Measurements from ENCODE around the gene IGSF22. TPM values are rescaled to one million over a fixed set of nuclear protein-coding genes. Genes with fewer than 3 reads are reported as not detected.

Gene IGSF22
- total and polyA plus RNA-seq, 2 of the 13 experiments (the other 11 are each of a cell fraction or from before 2014, with no cell fraction given) = not detected

GRCh38 chr11:18699269-18699596, 26.8 kb downstream of the IGSF22 start:
- Histone ChIP-seq H3K79me2 (ENCODE audit: insufficient read depth, low read length) (no peaks in the 10 kb centered on the region), H3K4me1 (ENCODE audit: insufficient read depth, low read length) (peaks cover 16% of the 10 kb centered on the region), H3K4me2 (ENCODE audit: low read depth, low read length) (peak overlapping the region; percentile 76), H3K27me3 (ENCODE audit: control insufficient read depth in 1 of 2, insufficient read depth in 2 of 2, low read length in 2 of 2) (peaks cover 2 to 40% of the 10 kb centered on the region in 2 experiments; a peak in 2 of 5 replicates), H3K9me3 (ENCODE audit: low read length) (no peaks in the 10 kb centered on the region), H3K36me3 (replicated peaks in 1 of 2; ENCODE audit: control insufficient read depth in 1 of 2, insufficient read depth in 2 of 2, low read length in 2 of 2) (no peaks in the 10 kb centered on the region), H4K20me1 (ENCODE audit: insufficient read depth, low read length) (no peaks in the 10 kb centered on the region), H3K27ac (ENCODE audit: extremely low read length, insufficient read depth, low read length) (no peak overlapping the region), H3K9ac (ENCODE audit: insufficient read depth, low read depth, low read length) (0 out of 2 replicates have a peak overlapping the region, but pooled peaks have one; percentile 8), H2AFZ (ENCODE audit: low read length) (no peak overlapping the region), H3K4me3 (replicated peaks in 1 of 3; ENCODE audit: insufficient read depth in 1 of 3, low read depth in 2 of 3, low read length in 3 of 3) (peak overlapping the region; percentile 50 to 72 (median 65); a peak in 4 of 6 replicates)
- no TSS peak for BruUV-seq (replicated peaks)
- no peak for FAIRE-seq
- intact Hi-C loops (cut with micrococcal nuclease; ENCODE audit: unreplicated experiment) (no loop called here), in situ Hi-C loops (cut with HindIII; ENCODE audit: extremely low pct_ligation_motif_present, low pct_unique_long_range_greater_than_20kb) (no loop called here)
- WGBS (ENCODE audit: low lambda C conversion rate) = 14% methylated on average over 7 of the region's 9 CpGs
- ATAC-seq = no peak
- TF ChIP-seq MAX (IDR thresholded peaks at IDR 0.05) = 0 out of 2 replicates have a peak, but pooled peaks have one; percentile 4
- TF ChIP-seq ZFP62 (CRISPR knock-in tag; IDR thresholded peaks at IDR 0.05) = no peak
- POLR2A ChIA-PET = no interaction called here
- DNase-seq (ENCODE audit: low spot score) = no peak
- CTCF ChIA-PET (ENCODE audit: low intra/inter-chr PET ratio, low total read pairs) = no interaction called here

GRCh38 chr11:18698341-18699268, 27.4 kb downstream of the IGSF22 start, which contains the start of gene TMEM86A:
Gene TMEM86A (plus strand): TSS chr11:18698779. CDS start chr11:18698887, 108 bp downstream.
- no peak within 1 kb of the TSS for H3K27ac ChIP-seq (ENCODE audit: extremely low read length, insufficient read depth, low read length)
- no peak for TF ChIP-seq PTBP1 (IDR thresholded peaks at IDR 0.05; ENCODE audit: low read depth, low read length, poor library complexity, severe bottlenecking)
- no peak for TF ChIP-seq ZNF839 (CRISPR knock-in tag; IDR thresholded peaks at IDR 0.05; ENCODE audit: borderline replicate concordance)
- peak; percentile 57 for TF ChIP-seq ZNF687 (CRISPR knock-in tag; IDR thresholded peaks at IDR 0.05)
- 0 out of 2 replicates have a peak, but pooled peaks have one; percentile 26 for TF ChIP-seq MAX (IDR thresholded peaks at IDR 0.05)
- peak; percentile 79 for TF ChIP-seq BCL6 (CRISPR knock-in tag; IDR thresholded peaks at IDR 0.05)
- TF ChIP-seq THRA (CRISPR knock-in tag; IDR thresholded peaks at IDR 0.05; ENCODE audit: borderline replicate concordance) = peak; percentile 90
- no peak for TF ChIP-seq ZNF75D (CRISPR knock-in tag; IDR thresholded peaks at IDR 0.05; ENCODE audit: borderline replicate concordance)
- no peak for TF ChIP-seq ZNF556 (CRISPR knock-in tag; IDR thresholded peaks at IDR 0.05; ENCODE audit: borderline replicate concordance)

More at GRCh38 chr11:18698341-18699268, 27.4 kb downstream of the IGSF22 start, which contains the start of gene TMEM86A:
- peak; percentile 70 for DNase-seq (ENCODE audit: low spot score)
- Histone ChIP-seq H4K20me1 (ENCODE audit: insufficient read depth, low read length) (no peaks in the 10 kb centered on the region), H3K36me3 (replicated peaks in 1 of 2; ENCODE audit: control insufficient read depth in 1 of 2, insufficient read depth in 2 of 2, low read length in 2 of 2) (no peaks in the 10 kb centered on the region), H3K27me3 (ENCODE audit: control insufficient read depth in 1 of 2, insufficient read depth in 2 of 2, low read length in 2 of 2) (peaks cover 2 to 36% of the 10 kb centered on the region in 2 experiments; a peak in 2 of 5 replicates), H3K9me3 (ENCODE audit: low read length) (no peaks in the 10 kb centered on the region), H3K79me2 (ENCODE audit: insufficient read depth, low read length) (no peaks in the 10 kb centered on the region), H3K4me3 (replicated peaks in 1 of 3; ENCODE audit: insufficient read depth in 1 of 3, low read depth in 2 of 3, low read length in 3 of 3) (peak within 1 kb of the TSS; percentile 50 to 72 (median 65); a peak in 5 of 6 replicates), H3K4me1 (ENCODE audit: insufficient read depth, low read length) (peaks cover 16% of the 10 kb centered on the region), H2AFZ (ENCODE audit: low read length) (no peak within 1 kb of the TSS), H3K9ac (ENCODE audit: insufficient read depth, low read depth, low read length) (0 out of 2 replicates have a peak within 1 kb of the TSS, but pooled peaks have one; percentile 8), H3K4me2 (ENCODE audit: low read depth, low read length) (peak within 1 kb of the TSS; percentile 76)
- CTCF ChIA-PET (ENCODE audit: low intra/inter-chr PET ratio, low total read pairs) = no interaction called here
- FAIRE-seq = no peak
- peak; percentile 91 for ATAC-seq
- WGBS (ENCODE audit: low lambda C conversion rate) = 6% methylated on average over 5 of the region's 98 CpGs
- in situ Hi-C loops (cut with HindIII; ENCODE audit: extremely low pct_ligation_motif_present, low pct_unique_long_range_greater_than_20kb) (no loop called here), intact Hi-C loops (cut with micrococcal nuclease; ENCODE audit: unreplicated experiment) (no loop called here)
- POLR2A ChIA-PET = interaction anchor here (1.8 kb wide), 1 partner anchor 64 kb away, joined by 5 read pairs; the partner anchor contains the start of gene SPTY2D1
- no TSS peak for BruUV-seq (replicated peaks)

All from HepG2 (cell line).